SK-N-SH (cell line): ENCODE results near the gene DLG4.
"Not testable (repeated sequence)": the region's sequence is repeated elsewhere in the genome, so short reads cannot be mapped to it uniquely, and the experiment has no call there.

Source experiments
- EP300 ChIP-seq, 2 experiments: IDR thresholded peaks; 2 replicates each; pipeline versions ENCODE4 v1.4.0 to v1.6.1; 2012; ENCODE audit warnings: borderline replicate concordance in 1 of 2, low read depth in 1 of 2, low read length in 1 of 2
- POLR2AphosphoS5 ChIP-seq: IDR thresholded peaks from 2 replicates; pipeline ENCODE4 v1.6.1; 2012; ENCODE audit warnings: low read depth, low read length
- RAD21 ChIP-seq: IDR thresholded peaks from 2 replicates; pipeline ENCODE4 v1.6.1; 2012; ENCODE audit warnings: mild to moderate bottlenecking, low read length
- TCF12 ChIP-seq: IDR thresholded peaks from 2 replicates; pipeline ENCODE4 v1.4.0; 2012
- TEAD4 ChIP-seq: IDR thresholded peaks from 2 replicates; pipeline ENCODE4 v1.4.0; 2012; ENCODE audit warnings: mild to moderate bottlenecking, borderline replicate concordance; ENCODE audit not compliant: insufficient read depth
- YY1 ChIP-seq: IDR thresholded peaks from 2 replicates; pipeline ENCODE4 v1.4.0; 2012; ENCODE audit warnings: low read depth, mild to moderate bottlenecking
- TF ChIP-seq, protein P1 (sequence below): fragments of 200-600 bp; sonication (generic); IDR thresholded peaks from 2 replicates; pipeline ENCODE4 v1.6.1; 2017; ENCODE audit warnings: antibody characterized with exemption, mild to moderate bottlenecking, moderate library complexity
- TF ChIP-seq, protein P2 (sequence below): IDR thresholded peaks from 2 replicates; pipeline ENCODE4 v1.4.0; 2012; ENCODE audit warnings: low read depth
- TF ChIP-seq, protein P3 (sequence below): IDR thresholded peaks from 2 replicates; pipeline ENCODE4 v1.4.0; 2012; ENCODE audit warnings: low read depth, borderline replicate concordance
- TF ChIP-seq, protein P4 (sequence below): IDR thresholded peaks from 2 replicates; pipeline ENCODE4; 2012

DNA sequence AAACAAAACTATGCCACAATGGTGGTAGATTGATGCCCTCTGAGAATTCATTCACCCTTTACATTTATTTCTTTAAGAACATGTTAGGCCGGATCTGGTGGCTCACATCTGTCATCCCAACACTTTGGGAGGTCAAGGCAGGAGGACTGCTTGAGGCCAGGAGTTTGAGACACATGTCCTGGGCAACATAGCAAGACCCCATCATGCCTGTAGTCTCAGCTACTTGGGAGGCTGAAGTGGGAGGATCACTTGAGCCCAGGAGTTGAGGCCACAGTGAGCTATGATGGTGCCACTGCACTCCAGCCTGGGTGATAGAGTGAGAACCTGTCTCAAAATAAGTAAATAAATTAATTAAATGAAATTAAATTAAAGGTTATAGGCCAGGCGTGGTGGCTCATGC is 37.5 kb downstream of the DLG4 start:
- TF ChIP-seq, protein P1, sequence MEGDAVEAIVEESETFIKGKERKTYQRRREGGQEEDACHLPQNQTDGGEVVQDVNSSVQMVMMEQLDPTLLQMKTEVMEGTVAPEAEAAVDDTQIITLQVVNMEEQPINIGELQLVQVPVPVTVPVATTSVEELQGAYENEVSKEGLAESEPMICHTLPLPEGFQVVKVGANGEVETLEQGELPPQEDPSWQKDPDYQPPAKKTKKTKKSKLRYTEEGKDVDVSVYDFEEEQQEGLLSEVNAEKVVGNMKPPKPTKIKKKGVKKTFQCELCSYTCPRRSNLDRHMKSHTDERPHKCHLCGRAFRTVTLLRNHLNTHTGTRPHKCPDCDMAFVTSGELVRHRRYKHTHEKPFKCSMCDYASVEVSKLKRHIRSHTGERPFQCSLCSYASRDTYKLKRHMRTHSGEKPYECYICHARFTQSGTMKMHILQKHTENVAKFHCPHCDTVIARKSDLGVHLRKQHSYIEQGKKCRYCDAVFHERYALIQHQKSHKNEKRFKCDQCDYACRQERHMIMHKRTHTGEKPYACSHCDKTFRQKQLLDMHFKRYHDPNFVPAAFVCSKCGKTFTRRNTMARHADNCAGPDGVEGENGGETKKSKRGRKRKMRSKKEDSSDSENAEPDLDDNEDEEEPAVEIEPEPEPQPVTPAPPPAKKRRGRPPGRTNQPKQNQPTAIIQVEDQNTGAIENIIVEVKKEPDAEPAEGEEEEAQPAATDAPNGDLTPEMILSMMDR, result not testable (repeated sequence)
- TF ChIP-seq, protein P2, sequence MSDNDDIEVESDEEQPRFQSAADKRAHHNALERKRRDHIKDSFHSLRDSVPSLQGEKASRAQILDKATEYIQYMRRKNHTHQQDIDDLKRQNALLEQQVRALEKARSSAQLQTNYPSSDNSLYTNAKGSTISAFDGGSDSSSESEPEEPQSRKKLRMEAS, result not testable (repeated sequence)
- TF ChIP-seq RAD21; EP300 (IDR thresholded peaks at IDR 0.05; ENCODE audit: borderline replicate concordance in 1 of 2, low read depth in 1 of 2, low read length in 1 of 2); TEAD4; YY1; POLR2AphosphoS5; TCF12: not testable (repeated sequence)
- TF ChIP-seq, protein P3, sequence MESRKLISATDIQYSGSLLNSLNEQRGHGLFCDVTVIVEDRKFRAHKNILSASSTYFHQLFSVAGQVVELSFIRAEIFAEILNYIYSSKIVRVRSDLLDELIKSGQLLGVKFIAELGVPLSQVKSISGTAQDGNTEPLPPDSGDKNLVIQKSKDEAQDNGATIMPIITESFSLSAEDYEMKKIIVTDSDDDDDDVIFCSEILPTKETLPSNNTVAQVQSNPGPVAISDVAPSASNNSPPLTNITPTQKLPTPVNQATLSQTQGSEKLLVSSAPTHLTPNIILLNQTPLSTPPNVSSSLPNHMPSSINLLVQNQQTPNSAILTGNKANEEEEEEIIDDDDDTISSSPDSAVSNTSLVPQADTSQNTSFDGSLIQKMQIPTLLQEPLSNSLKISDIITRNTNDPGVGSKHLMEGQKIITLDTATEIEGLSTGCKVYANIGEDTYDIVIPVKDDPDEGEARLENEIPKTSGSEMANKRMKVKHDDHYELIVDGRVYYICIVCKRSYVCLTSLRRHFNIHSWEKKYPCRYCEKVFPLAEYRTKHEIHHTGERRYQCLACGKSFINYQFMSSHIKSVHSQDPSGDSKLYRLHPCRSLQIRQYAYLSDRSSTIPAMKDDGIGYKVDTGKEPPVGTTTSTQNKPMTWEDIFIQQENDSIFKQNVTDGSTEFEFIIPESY, result not testable (repeated sequence)
- TF ChIP-seq, protein P4, sequence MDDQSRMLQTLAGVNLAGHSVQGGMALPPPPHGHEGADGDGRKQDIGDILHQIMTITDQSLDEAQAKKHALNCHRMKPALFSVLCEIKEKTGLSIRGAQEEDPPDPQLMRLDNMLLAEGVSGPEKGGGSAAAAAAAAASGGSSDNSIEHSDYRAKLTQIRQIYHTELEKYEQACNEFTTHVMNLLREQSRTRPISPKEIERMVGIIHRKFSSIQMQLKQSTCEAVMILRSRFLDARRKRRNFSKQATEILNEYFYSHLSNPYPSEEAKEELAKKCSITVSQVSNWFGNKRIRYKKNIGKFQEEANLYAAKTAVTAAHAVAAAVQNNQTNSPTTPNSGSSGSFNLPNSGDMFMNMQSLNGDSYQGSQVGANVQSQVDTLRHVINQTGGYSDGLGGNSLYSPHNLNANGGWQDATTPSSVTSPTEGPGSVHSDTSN, result not testable (repeated sequence)
